Colonic mucosa (tissue), 4 donors: ENCODE results near the gene FAAP20. TPM values are rescaled to one million over a fixed set of nuclear protein-coding genes. Genes with fewer than 3 reads are reported as not detected.

Experiments used
- DNase-seq: peaks from one replicate; pipeline ENCODE4 v3.0.0-alpha.2; 2020
- H3K27ac ChIP-seq: fragments of 200-600 bp; one replicate; pipeline ENCODE4 v1.8.0; 2021
- H3K27me3 ChIP-seq: fragments of 200-600 bp; one replicate; pipeline ENCODE4 v1.8.0; 2021
- H3K36me3 ChIP-seq: fragments of 200-600 bp; one replicate; pipeline ENCODE4 v1.8.0; 2021
- H3K4me1 ChIP-seq: fragments of 200-600 bp; one replicate; pipeline ENCODE4 v1.8.0; 2021; ENCODE audit warnings: mild to moderate bottlenecking
- H3K4me3 ChIP-seq: fragments of 200-600 bp; one replicate; pipeline ENCODE4 v1.8.0; 2021
- H3K9ac ChIP-seq, 2 donors: one replicate each; pipeline ENCODE4 v1.7.0; 2013; ENCODE audit warnings: control low read depth in 2 of 2, low read depth in 2 of 2, low read length in 2 of 2
- H3K9me3 ChIP-seq: fragments of 200-600 bp; one replicate; pipeline ENCODE4 v1.8.0; 2021
- CTCF ChIP-seq: fragments of 200-600 bp; IDR thresholded peaks from one replicate; pipeline ENCODE4 v1.8.0; 2022; ENCODE audit warnings: antibody characterized with exemption, mild to moderate bottlenecking
- intact Hi-C: fragments of 100-400 bp; cut with DNase I; formaldehyde crosslinking; loops from one replicate; pipeline ENCODE4 v1.14.1; 2022
- total RNA-seq, 2 donors: library from RNA; stranded (reverse); fragmentation: NEBNext Ultra II Directional in 1 of 2; extraction: Animal tissue kit (Norgen Biotek cat#: 25700) in 1 of 2; gene quantifications; one replicate each; pipeline ENCODE4 v1.2.1, GENCODE V29; 2021
- donor health status: healthy.
- donor health status: DM: no; HTN: no; CAD: no.
- donor health status: DM: no; HTN: no; CAD: no.

The FAAP20 gene
- total RNA-seq, 2 donors from 2014 or later: 29.9 to 53.7 TPM

DNA sequence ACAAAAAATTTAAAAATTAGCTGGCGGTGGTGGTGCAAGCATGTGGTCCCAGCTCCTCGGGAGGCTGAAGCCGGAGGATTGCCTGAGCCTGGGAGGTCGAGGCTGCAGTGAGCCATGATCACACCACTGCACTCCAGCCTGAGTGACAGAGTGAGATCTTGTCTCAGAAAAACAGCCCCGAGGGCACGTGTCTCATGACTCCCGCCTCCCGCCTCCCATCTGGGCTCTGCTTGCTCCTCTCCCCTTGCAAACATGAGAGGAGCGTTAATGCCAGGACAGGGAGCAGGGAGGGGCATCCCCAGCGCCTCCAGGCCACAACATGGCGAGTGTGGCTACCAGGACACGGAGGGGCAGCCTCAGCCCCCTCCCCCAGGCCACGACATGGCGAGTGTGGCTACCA is 28.3 kb downstream of the FAAP20 start:
- H3K4me3 ChIP-seq: no peak overlapping the region
- no peaks in the 10 kb centered on the region for H3K9me3 ChIP-seq
- intact Hi-C loops: no loop called here
- H3K27ac ChIP-seq: no peak overlapping the region
- DNase-seq: no peak
- no peaks in the 10 kb centered on the region for H3K4me1 ChIP-seq
- TF ChIP-seq CTCF: no peak
- no peaks in the 10 kb centered on the region for H3K27me3 ChIP-seq
- no peaks in the 10 kb centered on the region for H3K36me3 ChIP-seq
- no peak overlapping the region for H3K9ac ChIP-seq

- TF ChIP-seq CTCF: no peak
- H3K36me3 ChIP-seq: no peaks in the 10 kb centered on the region
These were observed 28.9 kb downstream of the FAAP20 start for GRCh38 chr1:2165646-2166045.

GRCh38 chr1:2163205-2163604 is 31.4 kb downstream of the FAAP20 start:
- Histone ChIP-seq H3K9ac (no peak overlapping the region), H3K36me3 (no peaks in the 10 kb centered on the region), H3K9me3 (no peaks in the 10 kb centered on the region), H3K4me1 (no peaks in the 10 kb centered on the region), H3K4me3 (no peak overlapping the region), H3K27ac (no peak overlapping the region), H3K27me3 (no peaks in the 10 kb centered on the region)
- intact Hi-C loops: no loop called here
- no peak for DNase-seq
- no peak for TF ChIP-seq CTCF

More at GRCh38 chr1:2165646-2166045, 28.9 kb downstream of the FAAP20 start:
- Histone ChIP-seq H3K9ac (no peak overlapping the region), H3K27ac (no peak overlapping the region), H3K4me1 (no peaks in the 10 kb centered on the region), H3K27me3 (no peaks in the 10 kb centered on the region), H3K4me3 (no peak overlapping the region), H3K9me3 (no peaks in the 10 kb centered on the region)
- intact Hi-C loops: no loop called here
- no peak for DNase-seq

- Histone ChIP-seq H3K4me3 (no peak overlapping the region), H3K36me3 (no peaks in the 10 kb centered on the region), H3K4me1 (no peaks in the 10 kb centered on the region), H3K27me3 (no peaks in the 10 kb centered on the region), H3K9ac (no peak overlapping the region), H3K27ac (no peak overlapping the region), H3K9me3 (no peaks in the 10 kb centered on the region)
- no peak for TF ChIP-seq CTCF
- intact Hi-C loops: no loop called here
- DNase-seq: no peak
These were observed 33.9 kb downstream of the FAAP20 start for GRCh38 chr1:2160451-2161300.

GRCh38 chr1:2159124-2159523 is 35.4 kb downstream of the FAAP20 start:
- Histone ChIP-seq H3K9ac (no peak overlapping the region), H3K4me3 (no peak overlapping the region), H3K9me3 (no peaks in the 10 kb centered on the region), H3K27ac (no peak overlapping the region), H3K27me3 (no peaks in the 10 kb centered on the region), H3K4me1 (no peaks in the 10 kb centered on the region), H3K36me3 (no peaks in the 10 kb centered on the region)
- intact Hi-C loops: no loop called here
- TF ChIP-seq CTCF: no peak
- no peak for DNase-seq
